ENCODE results near the gene RAB40C.

RAB40C gene

GRCh38 chr16:625117-625976 is 35.5 kb downstream of the RAB40C start:
- no peak for DNase-seq
- in situ Hi-C loops (cut with HindIII; ENCODE audit: low pct_ligation_motif_present, low pct_unique_long_range_greater_than_20kb, low sequenced_read_pairs): no loop called here

GRCh38 chr16:625977-626765 is 36.3 kb downstream of the RAB40C start:
- in situ Hi-C loops (cut with HindIII; ENCODE audit: low pct_ligation_motif_present, low pct_unique_long_range_greater_than_20kb, low sequenced_read_pairs): no loop called here
- no peak for DNase-seq

GRCh38 chr16:626787-627453 is 37.1 kb downstream of the RAB40C start:
- DNase-seq: peak; percentile 99
- in situ Hi-C loops (cut with HindIII; ENCODE audit: low pct_ligation_motif_present, low pct_unique_long_range_greater_than_20kb, low sequenced_read_pairs): no loop called here

DNA sequence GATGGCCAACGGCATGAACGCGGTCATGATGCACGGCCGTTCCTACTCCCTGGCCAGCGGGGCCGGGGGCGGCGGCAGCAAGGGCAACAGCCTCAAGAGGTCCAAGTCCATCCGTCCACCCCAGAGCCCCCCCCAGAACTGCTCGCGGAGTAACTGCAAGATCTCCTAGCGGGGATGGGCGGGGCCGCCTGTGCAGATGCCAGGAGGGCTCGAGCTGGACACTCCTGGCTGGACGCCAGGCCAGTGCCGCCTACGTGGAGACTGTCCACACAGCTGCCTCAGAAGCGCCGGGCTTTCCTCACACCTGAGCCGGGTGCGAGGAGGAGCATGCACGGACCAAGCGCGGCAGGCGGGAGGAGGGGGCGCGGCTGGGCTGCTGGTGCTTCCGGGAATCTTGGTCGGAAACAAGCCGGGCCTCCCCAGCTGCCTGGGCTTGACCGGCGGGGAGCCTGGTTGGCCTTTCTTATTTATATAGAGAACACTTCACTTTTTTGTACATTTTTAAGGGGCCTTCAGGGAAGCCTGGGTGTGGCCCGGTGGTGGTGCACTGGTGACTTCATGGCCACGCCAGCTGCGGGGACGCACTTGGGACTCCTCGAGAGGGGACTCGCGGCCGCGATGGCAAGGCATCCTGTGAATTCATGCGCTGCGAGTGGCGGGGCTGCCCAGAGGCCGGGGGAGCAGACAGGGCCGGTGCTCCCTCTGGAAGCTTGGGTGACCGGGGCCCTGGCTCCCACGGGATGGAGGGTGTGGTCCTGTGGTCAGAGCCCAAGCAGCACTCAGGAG is 37.8 kb downstream of the RAB40C start:
- in situ Hi-C loops (cut with HindIII; ENCODE audit: low pct_ligation_motif_present, low pct_unique_long_range_greater_than_20kb, low sequenced_read_pairs): no loop called here
- DNase-seq: peak; percentile 78

- DNase-seq: no peak
- in situ Hi-C loops (cut with HindIII; ENCODE audit: low pct_ligation_motif_present, low pct_unique_long_range_greater_than_20kb, low sequenced_read_pairs): no loop called here
These were observed 38.6 kb downstream of the RAB40C start for GRCh38 chr16:628321-629061.

GRCh38 chr16:629185-629832 is 39.4 kb downstream of the RAB40C start:
- in situ Hi-C loops (cut with HindIII; ENCODE audit: low pct_ligation_motif_present, low pct_unique_long_range_greater_than_20kb, low sequenced_read_pairs): no loop called here
- no peak for DNase-seq

- DNase-seq: no peak
- in situ Hi-C loops (cut with HindIII; ENCODE audit: low pct_ligation_motif_present, low pct_unique_long_range_greater_than_20kb, low sequenced_read_pairs): no loop called here
These were observed 40.0 kb downstream of the RAB40C start for GRCh38 chr16:629833-630248.

DNA sequence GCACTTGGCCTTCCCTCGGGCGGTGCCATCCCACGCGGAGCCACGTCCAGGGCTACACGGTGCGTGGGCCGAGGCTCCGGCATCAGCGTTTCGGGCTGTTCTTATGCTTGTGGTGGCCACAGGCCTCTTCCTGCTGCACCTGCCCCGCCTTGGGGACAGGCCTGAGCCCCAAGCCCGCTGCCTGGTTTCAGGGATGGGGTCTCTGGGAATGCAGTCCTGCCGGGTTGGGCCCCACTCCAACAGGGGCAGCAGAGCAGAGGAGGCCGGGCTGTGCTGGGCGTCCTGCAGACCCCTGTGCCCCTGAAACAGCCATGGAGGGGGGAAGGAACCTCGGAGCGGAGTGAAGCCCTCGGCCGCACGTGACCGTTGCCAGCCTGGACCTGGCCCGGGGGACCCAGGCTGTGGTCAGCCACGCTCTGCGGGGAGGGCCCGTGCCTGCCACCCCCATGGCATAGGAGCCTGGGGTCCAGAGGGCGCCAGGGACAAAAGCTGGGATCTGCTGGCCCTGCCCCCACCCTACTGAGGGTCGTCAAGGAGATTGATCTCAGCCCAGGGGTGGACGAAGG is 40.5 kb downstream of the RAB40C start:
- no peak for DNase-seq
- in situ Hi-C loops (cut with HindIII; ENCODE audit: low pct_ligation_motif_present, low pct_unique_long_range_greater_than_20kb, low sequenced_read_pairs): no loop called here

DNA sequence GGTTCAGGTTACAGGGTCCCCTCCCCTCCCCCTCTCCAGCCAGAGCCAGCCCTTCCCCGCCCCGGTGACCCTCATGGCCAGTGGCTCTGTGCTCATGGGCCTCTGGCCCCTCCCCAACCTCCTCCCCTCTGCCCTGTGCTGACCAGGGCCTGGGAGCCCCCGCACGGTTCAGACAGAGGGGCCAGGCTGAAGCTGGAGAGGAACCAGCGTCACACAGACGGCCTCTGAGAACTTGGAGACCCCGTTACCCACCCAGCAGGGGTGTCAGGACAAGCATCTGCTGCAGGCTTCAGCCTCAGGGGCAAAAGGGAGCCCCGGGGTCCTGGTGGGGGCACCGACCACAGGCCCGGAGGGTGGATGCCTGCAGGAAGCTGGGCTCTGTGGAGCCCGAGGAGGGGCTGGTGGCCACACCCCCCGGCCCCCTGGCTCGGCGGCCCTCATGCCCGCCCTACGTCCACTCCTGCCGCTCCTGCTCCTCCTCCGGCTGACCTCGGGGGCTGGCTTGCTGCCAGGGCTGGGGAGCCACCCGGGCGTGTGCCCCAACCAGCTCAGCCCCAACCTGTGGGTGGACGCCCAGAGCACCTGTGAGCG is 41.0 kb downstream of the RAB40C start, which contains the start of gene WFIKKN1:
WFIKKN1 (plus strand) TSS at position 171 of the 591 bp plus-strand sequence; CDS start at position 440, 269 bp downstream.
- in situ Hi-C loops (cut with HindIII; ENCODE audit: low pct_ligation_motif_present, low pct_unique_long_range_greater_than_20kb, low sequenced_read_pairs): no loop called here
- DNase-seq: no peak

DNA sequence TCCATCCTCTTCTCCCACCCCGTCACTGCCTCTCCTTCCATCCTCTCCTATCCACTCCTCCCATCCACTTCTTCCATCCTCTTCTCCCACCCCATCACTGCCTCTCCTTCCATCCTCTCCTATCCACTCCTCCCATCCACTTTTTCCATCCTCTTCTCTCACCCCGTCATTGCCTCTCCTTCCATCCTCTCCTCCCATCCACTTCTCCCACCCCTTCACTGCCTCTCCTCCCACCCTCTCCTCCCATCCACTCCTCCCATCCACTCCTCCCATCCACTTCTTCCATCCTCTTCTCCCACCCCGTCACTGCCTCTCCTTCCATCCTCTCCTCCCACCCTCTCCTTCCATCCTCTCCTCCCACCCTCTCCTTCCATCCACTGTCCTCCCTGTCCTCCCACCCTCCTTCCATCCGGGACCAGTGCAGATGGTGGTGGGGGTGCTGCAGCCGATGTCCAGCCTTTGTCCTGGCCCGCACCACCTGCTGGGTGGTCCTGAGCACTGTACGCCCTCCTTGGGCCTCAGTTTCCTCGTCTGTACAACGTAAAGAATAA is 42.0 kb downstream of the RAB40C start:
- in situ Hi-C loops (cut with HindIII; ENCODE audit: low pct_ligation_motif_present, low pct_unique_long_range_greater_than_20kb, low sequenced_read_pairs): no loop called here
- DNase-seq: no peak

GRCh38 chr16:632486-633335 is 42.8 kb downstream of the RAB40C start:
- no peak for DNase-seq
- in situ Hi-C loops (cut with HindIII; ENCODE audit: low pct_ligation_motif_present, low pct_unique_long_range_greater_than_20kb, low sequenced_read_pairs): no loop called here

DNA sequence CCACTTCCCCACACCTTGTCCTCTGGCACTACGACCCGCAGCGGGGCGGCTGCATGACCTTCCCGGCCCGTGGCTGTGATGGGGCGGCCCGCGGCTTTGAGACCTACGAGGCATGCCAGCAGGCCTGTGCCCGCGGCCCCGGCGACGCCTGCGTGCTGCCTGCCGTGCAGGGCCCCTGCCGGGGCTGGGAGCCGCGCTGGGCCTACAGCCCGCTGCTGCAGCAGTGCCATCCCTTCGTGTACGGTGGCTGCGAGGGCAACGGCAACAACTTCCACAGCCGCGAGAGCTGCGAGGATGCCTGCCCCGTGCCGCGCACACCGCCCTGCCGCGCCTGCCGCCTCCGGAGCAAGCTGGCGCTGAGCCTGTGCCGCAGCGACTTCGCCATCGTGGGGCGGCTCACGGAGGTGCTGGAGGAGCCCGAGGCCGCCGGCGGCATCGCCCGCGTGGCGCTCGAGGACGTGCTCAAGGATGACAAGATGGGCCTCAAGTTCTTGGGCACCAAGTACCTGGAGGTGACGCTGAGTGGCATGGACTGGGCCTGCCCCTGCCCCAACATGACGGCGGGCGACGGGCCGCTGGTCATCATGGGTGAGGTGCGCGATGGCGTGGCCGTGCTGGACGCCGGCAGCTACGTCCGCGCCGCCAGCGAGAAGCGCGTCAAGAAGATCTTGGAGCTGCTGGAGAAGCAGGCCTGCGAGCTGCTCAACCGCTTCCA is 43.6 kb downstream of the RAB40C start:
- in situ Hi-C loops (cut with HindIII; ENCODE audit: low pct_ligation_motif_present, low pct_unique_long_range_greater_than_20kb, low sequenced_read_pairs): no loop called here
- DNase-seq: no peak

DNA sequence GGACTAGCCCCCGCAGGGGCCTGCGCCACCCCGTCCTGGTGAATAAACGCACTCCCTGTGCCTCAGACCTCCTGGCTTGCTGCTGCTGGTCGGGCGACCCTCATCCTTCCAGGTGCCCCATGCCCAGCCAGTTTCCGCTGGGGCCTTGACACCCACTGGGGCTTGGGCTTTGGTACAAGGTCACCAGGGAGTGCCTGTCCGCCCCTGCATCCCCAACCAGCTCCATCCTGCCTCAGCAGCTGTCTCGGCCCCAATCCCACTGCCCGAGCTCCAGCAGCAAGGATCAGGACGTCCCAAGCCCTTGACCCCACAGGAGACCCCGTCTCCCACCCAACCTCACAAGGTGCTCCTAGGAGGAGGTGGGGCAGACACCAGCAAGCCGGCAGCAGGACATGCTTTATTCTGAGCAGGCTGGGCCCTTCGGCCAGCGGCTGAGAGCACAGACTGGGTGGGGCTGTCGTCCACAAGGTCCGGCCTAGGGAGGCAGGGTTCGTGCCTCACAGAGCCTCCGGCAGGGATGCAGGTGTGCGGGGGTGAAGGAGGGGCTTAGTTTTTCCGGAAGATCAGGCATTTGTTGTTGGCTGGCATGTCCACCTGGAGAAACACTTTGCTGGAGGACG is 44.3 kb downstream of the RAB40C start:
- in situ Hi-C loops (cut with HindIII; ENCODE audit: low pct_ligation_motif_present, low pct_unique_long_range_greater_than_20kb, low sequenced_read_pairs): no loop called here
- DNase-seq: no peak

GRCh38 chr16:634996-635395 is 45.1 kb downstream of the RAB40C start:
- no peak for DNase-seq
- in situ Hi-C loops (cut with HindIII; ENCODE audit: low pct_ligation_motif_present, low pct_unique_long_range_greater_than_20kb, low sequenced_read_pairs): no loop called here
